HG03442 (cell line): Measurements from ENCODE around the gene DNAJB13.
"Not testable (repeated sequence)": the region's sequence is repeated elsewhere in the genome, so short reads cannot be mapped to it uniquely, and the experiment has no call there.

ENCODE experiments used
- ATAC-seq: cut with Tn5 transposase; IDR thresholded peaks from one replicate; pipeline ENCODE4 v1.9.1; 2021; ENCODE audit warnings: mild to moderate bottlenecking, moderate library complexity; ENCODE audit not compliant: unreplicated experiment

The DNAJB13 gene

DNA sequence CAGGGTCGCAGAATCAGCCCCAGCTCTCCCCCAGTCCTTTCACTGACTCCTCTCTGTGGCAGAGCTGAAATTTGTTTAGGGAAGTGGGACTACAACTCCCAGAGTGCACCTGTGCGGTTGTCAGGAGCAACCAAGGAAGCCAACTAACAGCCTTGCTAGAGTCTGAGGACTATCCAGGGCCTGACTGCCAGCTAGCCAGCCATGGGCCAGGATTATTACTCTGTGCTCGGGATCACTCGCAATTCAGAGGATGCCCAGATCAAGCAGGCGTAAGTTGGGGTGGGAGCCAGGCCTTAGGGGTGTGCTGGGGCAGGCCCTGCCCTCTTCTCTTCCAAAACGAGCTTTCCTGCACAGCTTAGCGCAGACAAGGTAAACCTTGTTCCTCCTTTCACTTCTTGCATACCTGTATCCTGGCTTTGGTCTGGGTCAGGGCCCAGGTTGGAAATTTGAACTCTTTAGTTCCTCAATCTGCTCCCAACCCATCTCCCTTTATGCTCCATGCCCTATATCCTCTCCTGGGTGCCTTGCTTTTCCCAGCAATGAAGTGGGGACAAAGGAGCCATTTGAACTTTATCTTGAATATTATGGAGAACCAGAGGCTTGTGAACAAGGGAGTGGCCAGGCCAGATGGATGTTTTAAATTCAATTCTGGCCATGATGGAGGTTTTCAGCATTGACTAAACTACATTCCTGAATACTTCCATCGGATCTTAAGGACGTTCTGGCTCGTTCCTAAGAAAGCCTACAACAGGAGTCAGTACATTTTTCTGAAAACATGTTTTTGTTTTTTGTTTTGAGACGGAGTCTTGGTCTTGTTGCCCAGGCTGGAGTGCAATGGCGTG is at the start of gene DNAJB13:
DNAJB13 (plus strand) TSS at position 158 of the 842 bp plus-strand sequence; CDS start at position 202, 44 bp downstream.
- ATAC-seq, result no peak

- ATAC-seq, result no peak
Measured at GRCh38 chr11:73902303-73902702, 48.5 kb upstream of the DNAJB13 start.

DNA sequence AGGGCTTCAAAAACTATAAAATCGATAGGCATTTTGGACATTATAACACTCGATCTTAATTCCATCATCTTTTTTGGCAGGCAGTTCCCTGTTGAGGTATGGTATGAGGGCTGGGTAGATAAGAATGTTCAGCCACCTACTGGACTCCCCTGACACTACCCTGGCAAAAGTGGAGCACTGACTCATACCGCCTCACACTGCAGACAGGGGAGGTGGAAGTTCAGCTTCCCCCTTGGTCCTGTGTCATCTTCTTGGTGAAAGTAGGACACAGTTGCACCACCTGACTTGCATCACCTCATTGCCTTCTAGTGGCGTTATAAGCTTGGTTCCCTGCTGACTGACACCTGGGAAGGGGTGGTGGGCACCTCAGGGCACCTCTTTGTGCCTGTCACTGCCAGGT is 43.6 kb upstream of the DNAJB13 start:
- no peak for ATAC-seq

DNA sequence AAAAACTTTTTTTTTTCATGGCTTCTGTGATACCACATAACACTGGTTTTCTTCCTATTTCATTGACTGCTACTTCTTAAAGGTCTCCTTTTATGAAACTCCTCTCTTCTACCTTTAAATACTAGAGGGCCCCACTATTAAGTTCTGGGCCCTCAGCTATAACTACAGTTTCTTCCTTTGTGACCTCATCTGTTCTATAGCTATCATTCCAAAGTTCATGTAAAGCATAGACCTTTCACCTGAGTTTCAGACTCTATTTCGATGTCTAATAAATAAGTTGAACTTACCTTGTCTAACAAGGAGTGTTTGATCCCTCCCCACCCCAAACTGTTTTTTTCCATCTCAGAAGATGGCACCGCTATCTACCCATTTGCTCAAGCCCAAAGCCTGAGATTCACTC is 38.8 kb upstream of the DNAJB13 start:
- no peak for ATAC-seq

GRCh38 chr11:73913472-73913871 is 37.4 kb upstream of the DNAJB13 start:
- no peak for ATAC-seq

DNA sequence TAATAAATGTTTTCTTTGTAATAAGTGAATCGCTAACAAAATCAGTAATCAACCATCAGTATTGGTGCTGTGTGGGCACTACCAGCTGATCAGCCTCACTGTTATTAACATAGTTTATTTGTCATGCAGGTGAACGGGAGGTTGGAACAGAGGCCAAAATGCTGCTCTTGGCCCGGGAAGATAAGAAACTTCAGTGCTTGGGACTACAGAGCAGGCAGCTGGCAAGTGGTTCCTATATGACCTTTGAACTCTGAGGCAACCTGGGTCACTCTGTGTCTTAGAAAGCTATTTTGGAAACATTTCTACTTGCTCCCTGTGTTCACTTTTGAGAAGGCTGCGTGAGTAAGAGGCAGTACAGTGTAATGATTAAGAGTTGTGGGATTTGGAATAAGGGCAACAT is 36.5 kb upstream of the DNAJB13 start:
- no peak for ATAC-seq

- no peak for ATAC-seq
Measured at GRCh38 chr11:73916435-73916834, 34.4 kb upstream of the DNAJB13 start.

DNA sequence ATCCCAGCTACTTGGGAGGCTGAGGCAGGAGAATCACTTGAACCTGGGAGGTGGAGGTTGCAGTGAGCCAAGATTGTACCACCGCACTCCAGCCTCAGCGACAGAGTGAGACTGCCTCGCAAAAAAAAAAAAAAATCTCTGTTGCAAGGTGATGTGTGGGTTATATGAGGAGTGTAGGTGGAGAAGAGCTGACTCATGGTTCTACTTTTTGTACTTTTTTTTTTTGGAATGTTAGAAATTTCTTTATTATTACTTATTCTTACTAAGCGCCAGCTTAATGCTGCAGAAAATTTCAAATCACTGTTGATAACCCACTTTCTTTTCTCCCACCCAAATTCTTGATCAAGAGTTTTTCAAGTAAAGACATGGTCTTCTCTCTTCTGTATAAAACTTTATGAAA is 29.6 kb upstream of the DNAJB13 start:
- ATAC-seq, result no peak

DNA sequence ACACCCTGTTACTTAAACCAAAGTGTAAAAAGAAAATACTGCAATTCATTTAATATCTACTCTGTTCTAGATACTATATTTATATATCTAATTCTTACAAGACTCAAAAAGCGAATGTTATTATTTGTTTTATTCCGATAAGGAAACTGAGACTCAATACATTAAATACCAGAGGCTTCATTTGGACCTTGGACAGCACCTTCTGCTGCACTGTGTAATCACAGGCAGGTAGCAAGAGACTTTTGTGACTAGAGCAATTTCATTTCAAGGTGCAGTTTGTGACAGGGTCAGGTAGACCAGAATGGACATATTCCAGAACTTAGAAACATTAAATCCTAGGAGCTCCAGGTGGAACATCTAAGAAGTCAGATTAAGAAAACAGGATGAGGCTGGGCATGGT is 21.4 kb upstream of the DNAJB13 start:
- ATAC-seq, result no peak

GRCh38 chr11:73931039-73931645 is 19.7 kb upstream of the DNAJB13 start:
- ATAC-seq, result no peak

DNA sequence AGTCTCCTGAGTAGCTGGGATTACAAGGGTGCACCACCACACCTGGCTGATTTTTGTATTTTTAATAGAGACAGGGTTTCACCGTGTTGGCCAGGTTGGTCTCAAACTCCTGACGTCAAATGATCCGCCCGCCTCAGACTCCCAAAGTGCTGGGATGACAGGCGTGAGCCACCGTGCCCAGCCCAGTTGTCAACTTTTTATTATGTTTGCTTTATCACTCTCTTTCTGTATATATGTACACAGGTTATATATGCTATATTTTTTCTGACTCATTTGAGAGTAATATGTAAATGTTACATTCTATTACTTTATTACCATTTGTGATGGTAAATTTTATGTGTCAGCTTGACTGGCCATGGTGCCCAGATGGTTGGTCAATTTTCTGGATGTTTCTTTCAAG is 18.9 kb upstream of the DNAJB13 start:
- ATAC-seq, result no peak

- no peak for ATAC-seq
Measured at GRCh38 chr11:73932781-73933180, 18.0 kb upstream of the DNAJB13 start.

- ATAC-seq, result not testable (repeated sequence)
Measured at GRCh38 chr11:73936047-73936446, 14.8 kb upstream of the DNAJB13 start.

DNA sequence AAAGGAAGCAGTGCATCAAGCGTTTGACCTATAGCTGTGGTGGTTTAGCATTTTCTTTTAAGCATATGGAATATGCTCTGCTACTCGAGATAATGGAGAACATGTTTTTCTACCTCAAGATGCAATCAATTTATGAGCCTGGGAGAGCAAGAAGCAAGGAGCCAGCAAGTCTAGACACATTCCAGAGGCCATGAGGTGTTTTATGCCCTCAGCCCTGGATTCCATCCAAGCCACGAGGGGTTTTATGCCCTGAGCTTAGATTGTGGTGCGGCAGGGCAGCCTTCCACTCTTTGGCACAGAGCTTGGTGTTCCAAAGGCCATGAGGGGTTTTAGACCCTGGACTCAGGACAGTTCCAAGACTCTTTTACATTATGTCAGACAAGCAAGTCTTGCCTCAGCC is 11.7 kb upstream of the DNAJB13 start:
- no peak for ATAC-seq

GRCh38 chr11:73940801-73941570 is 9.8 kb upstream of the DNAJB13 start:
- ATAC-seq, result no peak

- no peak for ATAC-seq
Measured at GRCh38 chr11:73942010-73942409, 8.8 kb upstream of the DNAJB13 start.

DNA sequence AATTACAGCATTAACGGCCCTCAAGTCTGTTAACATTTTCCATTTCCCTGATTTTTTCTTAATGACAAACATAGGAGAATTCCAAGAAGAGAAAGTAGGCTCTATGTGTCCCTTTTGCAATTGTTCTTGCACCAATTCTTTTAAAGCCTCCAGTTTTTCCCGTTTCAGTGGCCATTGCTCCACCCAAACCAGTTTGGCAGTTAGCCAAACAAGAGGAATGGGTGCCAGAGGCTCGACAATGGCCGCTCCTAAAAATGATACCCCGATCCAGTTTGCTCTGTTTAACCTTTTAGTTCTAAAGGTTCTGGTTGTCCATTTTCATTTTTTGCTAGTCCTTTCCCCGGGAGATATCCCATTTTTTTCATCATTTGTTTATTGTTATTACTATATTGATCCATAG is 6.7 kb upstream of the DNAJB13 start:
- ATAC-seq, result no peak

- ATAC-seq, result no peak
Measured at GRCh38 chr11:73944901-73945300, 5.9 kb upstream of the DNAJB13 start.

GRCh38 chr11:73945396-73945795 is 5.4 kb upstream of the DNAJB13 start:
- no peak for ATAC-seq

GRCh38 chr11:73946798-73947458 is 3.9 kb upstream of the DNAJB13 start:
- no peak for ATAC-seq

GRCh38 chr11:73949246-73949645 is 1.6 kb upstream of the DNAJB13 start:
- ATAC-seq, result no peak
